Tibial nerve (tissue), 3 donors: ENCODE results near the gene TBX6.
A peak's percentile ranks its signal among the peaks of the same experiment; 100 is the strongest.

Source experiments
- CTCF ChIP-seq, 5 experiments: fragments of 200-600 bp in 3 of 5; fragments of 450-650 bp in 2 of 5; sonication (generic) in 3 of 5; IDR thresholded peaks; one replicate each; pipeline ENCODE4 v1.5.1; 2016 to 2019; ENCODE audit warnings: antibody characterized with exemption in 5 of 5, mild to moderate bottlenecking in 3 of 5, moderate library complexity in 2 of 5
- POLR2A ChIP-seq, 2 donors: fragments of 450-650 bp; IDR thresholded peaks; one replicate each; pipeline ENCODE4 v1.6.1; 2017; ENCODE audit warnings: antibody characterized with exemption in 2 of 2, mild to moderate bottlenecking in 2 of 2, moderate library complexity in 2 of 2

GRCh38 chr16:30112197-30113030 lies 20.7 kb upstream of the TBX6 start:
- TF ChIP-seq CTCF (IDR thresholded peaks at IDR 0.05) (peak; percentile 33 to 67 (median 60)), POLR2A (IDR thresholded peaks at IDR 0.05) (no peak)
